GM20000 (cell line): ENCODE results near the gene STRA8.

Experiments used
- DNase-seq: peaks from one replicate; pipeline ENCODE4 v3.0.0; 2012; ENCODE audit warnings: low spot score
- TF ChIP-seq, protein P1 (sequence below): IDR thresholded peaks from 2 replicates; pipeline ENCODE4 v1.5.1; 2012; ENCODE audit warnings: mild to moderate bottlenecking, control low read depth; ENCODE audit errors: extremely low read depth, missing control alignments

The STRA8 gene

DNA sequence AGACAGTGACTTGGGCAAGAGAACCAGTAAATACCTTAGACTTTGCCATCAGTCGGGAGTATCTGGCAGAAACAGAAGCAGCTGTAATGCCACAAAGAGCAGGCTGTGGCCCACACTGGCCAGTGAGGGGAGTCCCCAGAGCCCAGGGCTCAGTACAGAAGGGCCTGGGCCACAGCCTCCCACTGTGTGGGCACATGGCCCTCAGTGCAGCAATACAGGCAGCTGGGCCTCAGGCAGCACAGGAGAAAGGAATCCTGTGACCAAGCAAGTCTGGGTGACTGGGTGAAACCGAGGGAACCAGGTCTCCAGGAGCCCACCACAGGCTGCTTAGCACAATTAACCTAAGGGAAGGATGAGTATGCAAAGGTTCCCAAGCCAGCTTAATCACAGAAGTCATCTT lies 36.3 kb upstream of the STRA8 start:
- TF ChIP-seq, protein P1, sequence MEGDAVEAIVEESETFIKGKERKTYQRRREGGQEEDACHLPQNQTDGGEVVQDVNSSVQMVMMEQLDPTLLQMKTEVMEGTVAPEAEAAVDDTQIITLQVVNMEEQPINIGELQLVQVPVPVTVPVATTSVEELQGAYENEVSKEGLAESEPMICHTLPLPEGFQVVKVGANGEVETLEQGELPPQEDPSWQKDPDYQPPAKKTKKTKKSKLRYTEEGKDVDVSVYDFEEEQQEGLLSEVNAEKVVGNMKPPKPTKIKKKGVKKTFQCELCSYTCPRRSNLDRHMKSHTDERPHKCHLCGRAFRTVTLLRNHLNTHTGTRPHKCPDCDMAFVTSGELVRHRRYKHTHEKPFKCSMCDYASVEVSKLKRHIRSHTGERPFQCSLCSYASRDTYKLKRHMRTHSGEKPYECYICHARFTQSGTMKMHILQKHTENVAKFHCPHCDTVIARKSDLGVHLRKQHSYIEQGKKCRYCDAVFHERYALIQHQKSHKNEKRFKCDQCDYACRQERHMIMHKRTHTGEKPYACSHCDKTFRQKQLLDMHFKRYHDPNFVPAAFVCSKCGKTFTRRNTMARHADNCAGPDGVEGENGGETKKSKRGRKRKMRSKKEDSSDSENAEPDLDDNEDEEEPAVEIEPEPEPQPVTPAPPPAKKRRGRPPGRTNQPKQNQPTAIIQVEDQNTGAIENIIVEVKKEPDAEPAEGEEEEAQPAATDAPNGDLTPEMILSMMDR, result no peak
- DNase-seq, result no peak

DNA sequence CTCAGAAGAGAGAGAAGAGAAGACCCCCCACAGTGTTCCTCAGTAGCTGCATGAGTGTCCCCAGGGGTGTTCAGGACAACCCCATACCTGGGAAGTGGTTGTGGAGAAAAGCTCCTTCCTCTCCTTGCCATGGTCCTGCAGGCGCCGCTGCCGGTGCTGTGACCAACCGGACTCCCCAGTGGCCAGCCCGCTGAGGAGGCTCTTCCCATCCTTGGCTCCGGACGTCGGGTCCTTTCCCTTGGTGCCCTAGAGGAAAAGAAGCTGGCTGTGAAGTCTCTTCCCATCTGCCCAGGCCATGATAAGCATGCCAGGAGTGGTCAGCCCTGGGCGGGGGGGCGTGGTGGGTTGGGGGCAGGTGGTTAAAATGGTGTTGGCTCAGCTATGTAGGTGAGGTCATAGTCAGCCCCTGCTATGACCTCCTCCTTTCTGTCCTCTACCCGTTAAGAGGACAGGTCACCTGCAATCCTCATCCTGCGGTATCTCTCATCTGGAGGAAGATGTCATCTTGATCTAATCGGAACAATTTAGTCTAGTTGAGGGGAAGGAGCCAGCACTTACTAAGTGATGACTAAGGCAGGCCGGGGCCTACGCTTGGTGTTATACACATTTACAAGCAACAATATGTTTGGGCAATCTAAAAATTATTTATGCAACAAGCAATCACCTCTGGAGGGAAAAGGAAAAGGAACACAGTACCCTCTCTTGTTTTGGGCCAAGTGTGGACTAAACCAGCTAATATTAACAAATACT lies 35.6 kb upstream of the STRA8 start:
- TF ChIP-seq, protein P1, result no peak
- DNase-seq, result no peak

DNA sequence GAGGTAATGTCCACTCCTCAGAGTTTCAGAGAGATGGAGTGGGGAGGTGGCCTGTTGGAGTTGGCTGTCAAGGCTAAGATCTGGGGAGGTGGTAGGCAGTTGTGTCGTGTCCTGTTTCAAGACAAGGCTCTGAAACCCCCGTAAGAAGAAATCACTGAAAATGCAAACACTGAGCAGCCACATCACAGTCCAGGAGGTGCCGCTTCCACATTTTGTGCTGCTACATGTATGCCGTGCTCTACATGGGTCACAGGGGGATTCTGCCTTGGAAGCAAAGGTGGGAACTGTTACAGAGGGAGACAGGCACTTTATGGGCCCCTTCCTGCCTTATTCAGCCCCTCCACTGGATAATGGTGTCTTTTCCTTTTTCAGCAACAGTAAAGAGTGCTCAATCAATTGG lies 34.2 kb upstream of the STRA8 start:
- TF ChIP-seq, protein P1, result no peak
- DNase-seq, result no peak

DNA sequence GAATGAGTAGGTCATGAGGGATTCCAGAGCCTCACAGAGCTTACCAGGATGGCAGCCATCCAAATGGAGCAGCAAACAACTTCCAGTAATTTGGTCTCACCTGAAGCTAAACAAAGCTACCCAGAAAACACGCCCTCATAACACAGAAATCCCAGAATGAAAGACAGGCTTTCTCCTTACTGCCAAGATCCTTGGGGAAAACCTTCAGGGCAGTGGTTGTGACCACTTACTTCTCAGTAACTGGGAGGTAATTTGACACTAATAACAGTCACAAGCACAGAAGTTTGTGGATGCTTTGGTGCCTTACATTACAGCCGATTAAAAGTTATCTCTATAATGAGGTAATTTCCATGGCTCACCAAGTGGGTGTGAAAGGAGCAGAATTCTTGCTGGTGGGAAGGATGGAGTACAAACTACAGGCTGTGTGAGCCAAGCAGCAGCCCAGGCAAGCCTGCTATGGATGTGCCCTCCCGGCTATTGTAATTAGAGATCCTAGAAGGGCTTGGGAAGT lies 32.8 kb upstream of the STRA8 start:
- no peak for DNase-seq
- TF ChIP-seq, protein P1, result no peak

DNA sequence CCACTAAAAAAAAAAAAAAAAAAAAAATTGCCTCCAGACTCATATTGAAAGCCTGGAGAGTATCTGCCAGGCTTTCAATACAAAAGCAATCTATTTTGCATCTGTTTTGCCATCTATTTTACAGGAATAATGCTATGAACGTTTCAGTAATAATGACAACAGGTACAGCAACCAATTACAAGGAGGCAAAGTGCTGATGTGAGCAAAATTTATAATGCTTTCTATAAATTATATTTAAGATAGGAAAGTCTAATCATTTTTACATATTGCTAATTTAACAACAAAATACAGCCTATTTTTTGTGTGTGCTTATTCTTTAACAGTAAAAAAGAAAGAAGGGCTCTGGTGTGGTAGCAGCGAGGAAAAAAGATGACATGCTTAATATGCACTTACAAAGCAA lies 32.3 kb upstream of the STRA8 start:
- TF ChIP-seq, protein P1, result no peak

DNA sequence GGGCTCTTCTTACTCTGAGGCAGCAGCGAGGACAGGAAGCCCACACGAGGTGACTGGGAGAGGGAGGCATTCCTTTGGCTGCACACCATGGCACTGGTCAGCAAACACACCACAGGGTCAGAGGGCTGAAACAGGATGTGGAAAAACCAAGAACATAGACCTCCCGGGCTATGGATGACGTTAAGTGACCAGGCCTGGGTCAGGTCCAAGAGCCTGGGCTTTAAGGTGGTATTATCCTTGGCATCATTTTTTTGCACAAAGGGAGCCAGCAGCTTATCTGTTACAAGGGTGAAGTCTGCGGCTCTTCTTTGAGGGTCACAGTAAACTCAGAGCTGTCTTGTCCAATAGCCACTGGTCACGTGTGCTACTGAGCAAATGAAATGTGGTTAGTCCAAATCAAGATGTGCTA lies 29.3 kb upstream of the STRA8 start:
- TF ChIP-seq, protein P1, result no peak
- no peak for DNase-seq

More for the DNA sequence above, 32.3 kb upstream of the STRA8 start:
- DNase-seq, result no peak

DNA sequence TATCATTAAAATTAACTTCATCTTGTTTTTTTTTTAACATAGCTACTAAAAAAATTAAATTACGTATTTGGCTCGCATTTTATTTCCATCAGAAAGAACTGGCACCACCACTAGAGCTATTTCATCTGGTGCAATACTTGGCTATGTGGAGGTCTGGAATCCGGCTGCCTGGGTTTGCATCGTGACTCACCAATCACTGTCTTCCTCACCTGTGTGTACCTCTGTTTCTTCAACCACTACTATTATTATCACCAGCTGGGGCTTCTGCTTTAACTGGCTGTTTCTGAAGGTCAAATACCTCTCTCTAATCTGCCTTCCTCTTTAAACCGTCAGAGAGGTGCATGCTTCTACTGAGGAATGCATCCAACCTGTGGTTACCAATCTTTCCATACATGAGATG lies 28.8 kb upstream of the STRA8 start:
- DNase-seq, result no peak
- TF ChIP-seq, protein P1, result no peak
